Activated naive CD4-positive, alpha-beta T cell treated with anti-CD3 and anti-CD28 coated beads, Interleukin-2, amount 50 U/mL, for 72 hours (primary cell): ENCODE results near the gene RGMB. TPM values are rescaled to one million over a fixed set of nuclear protein-coding genes. Genes with fewer than 3 reads are reported as not detected.
A peak's percentile ranks its signal among the peaks of the same experiment; 100 is the strongest.

Experiments
- ATAC-seq, 2 donors: fragments of 150-1000 bp; cut with Tn5 transposase; 2 replicates each; pipeline ENCODE4 v1.10.0; 2021; ENCODE audit warnings: mild to moderate bottlenecking in 2 of 2, moderate library complexity in 2 of 2
- DNase-seq, 2 donors: peaks; one replicate each; pipeline ENCODE4 v3.0.0; 2021 to 2022; ENCODE audit warnings: low spot score in 2 of 2
- H3K27ac Mint-ChIP-seq, 2 donors: one replicate each; pipeline ENCODE4 v1.8.0; 2022; ENCODE audit warnings: mild to moderate bottlenecking in 2 of 2, mixed read lengths in 2 of 2
- H3K36me3 Mint-ChIP-seq, 2 donors: one replicate each; pipeline ENCODE4 v1.8.0; 2022; ENCODE audit warnings: mixed read lengths in 2 of 2
- H3K9me3 Mint-ChIP-seq, 2 donors: one replicate each; pipeline ENCODE4 v1.8.0; 2022; ENCODE audit warnings: mixed read lengths in 2 of 2
- total RNA-seq, 2 donors: library from RNA; stranded (reverse); gene quantifications; one replicate each; pipeline ENCODE4 v1.2.3, GENCODE V29; 2022

The RGMB gene
- total RNA-seq, 2 donors from 2014 or later, result 2.9 to 3.7 TPM

DNA sequence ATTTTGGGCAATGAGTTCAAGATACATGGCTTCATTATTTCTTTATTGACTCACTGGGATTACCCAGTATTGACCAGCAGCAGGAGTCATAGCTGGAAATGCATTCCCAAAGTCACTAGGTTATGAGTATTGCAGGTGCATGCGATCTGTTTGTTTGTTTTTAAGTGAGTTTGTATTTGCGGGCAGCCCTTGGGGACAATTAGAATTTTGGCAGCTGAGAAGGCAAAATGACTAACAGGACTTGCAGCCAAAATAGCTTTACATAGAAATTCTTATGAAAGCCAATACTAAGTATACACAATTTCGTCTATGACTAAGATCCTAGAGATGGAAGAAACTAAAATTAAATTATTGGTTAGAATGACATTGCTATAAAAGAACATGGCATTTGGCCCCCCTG is 18.1 kb upstream of the RGMB start:
- DNase-seq (no peak), ATAC-seq (no peak)
- H3K36me3 Mint-ChIP-seq, result no peaks in the 10 kb centered on the region
- no peak overlapping the region for H3K27ac Mint-ChIP-seq
- peaks cover 0 to 4% of the 10 kb centered on the region in 2 donors for H3K9me3 Mint-ChIP-seq

DNA sequence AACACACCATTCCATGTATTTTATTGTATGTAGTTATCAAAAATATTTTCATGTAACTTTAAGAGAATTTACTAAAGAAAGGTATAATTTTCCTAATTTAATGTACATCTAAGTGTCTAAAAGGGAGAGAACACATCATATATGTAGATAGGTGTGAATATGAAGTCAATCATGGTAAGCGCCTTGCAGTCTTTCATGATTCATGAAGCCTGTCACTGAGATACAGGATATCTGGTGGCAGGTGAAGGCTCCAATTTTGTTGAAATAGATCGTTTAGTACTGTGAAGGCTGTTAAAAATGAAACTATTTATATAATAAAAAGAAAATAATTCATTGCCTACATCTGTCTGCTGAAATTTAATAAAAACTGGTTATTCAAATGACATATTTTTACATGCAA is 15.5 kb upstream of the RGMB start:
- Mint-ChIP-seq H3K9me3 (peaks cover 0 to 4% of the 10 kb centered on the region in 2 donors), H3K27ac (no peak overlapping the region), H3K36me3 (no peaks in the 10 kb centered on the region)
- ATAC-seq (no peak), DNase-seq (no peak)

DNA sequence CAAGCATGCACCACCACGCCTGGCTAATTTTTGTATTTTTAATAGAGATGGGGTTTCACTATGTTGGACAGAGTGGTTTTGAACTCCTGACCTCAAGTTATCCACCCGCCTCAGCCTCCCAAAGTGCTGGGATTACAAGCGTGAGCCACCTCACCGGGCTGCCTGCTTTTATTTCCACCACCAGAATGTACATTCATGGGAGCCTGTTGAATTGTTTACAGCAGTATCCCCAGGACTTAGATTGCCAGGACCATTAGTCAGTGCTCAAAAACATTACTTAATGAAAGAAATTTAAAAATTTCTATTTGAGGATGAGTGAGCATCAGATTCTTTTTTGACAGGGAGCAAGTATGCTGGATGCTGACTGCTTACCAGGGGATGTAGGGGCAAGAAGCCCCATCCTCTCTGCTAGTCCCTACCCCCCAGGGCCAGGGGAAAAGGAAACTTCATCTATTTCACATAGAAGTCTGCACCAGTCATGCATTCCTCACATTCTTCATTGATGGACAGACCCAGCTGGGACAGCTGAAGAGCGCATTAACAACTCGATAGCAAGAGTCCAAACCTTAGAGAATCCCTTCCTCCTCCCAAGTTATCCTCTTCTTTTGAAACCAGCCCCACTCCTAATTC is 10.3 kb upstream of the RGMB start:
- no peaks in the 10 kb centered on the region for H3K36me3 Mint-ChIP-seq
- no peaks in the 10 kb centered on the region for H3K9me3 Mint-ChIP-seq
- H3K27ac Mint-ChIP-seq, result no peak overlapping the region
- no peak for DNase-seq
- ATAC-seq, result no peak

DNA sequence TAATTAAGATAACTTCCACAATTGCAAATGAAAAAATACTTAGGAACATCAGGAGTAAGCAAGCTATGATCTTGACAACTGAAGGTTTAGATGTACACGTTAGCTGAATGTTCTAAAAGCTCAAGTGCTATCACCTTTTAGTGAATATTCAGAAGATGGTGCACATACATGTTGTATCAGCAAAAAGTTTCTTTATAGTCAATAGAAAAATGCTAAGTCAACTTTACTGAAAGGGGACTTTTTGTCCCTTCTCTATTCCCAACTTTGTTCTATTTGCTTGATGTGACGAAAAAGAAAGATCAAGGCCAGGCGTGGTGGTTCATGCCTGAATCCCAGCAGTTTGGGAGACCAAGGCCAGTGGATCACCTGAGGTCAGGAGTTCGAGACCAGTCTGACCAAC is 7.6 kb upstream of the RGMB start:
- H3K27ac Mint-ChIP-seq, result no peak overlapping the region
- no peak for DNase-seq
- ATAC-seq, result no peak
- no peaks in the 10 kb centered on the region for H3K9me3 Mint-ChIP-seq
- H3K36me3 Mint-ChIP-seq, result no peaks in the 10 kb centered on the region

DNA sequence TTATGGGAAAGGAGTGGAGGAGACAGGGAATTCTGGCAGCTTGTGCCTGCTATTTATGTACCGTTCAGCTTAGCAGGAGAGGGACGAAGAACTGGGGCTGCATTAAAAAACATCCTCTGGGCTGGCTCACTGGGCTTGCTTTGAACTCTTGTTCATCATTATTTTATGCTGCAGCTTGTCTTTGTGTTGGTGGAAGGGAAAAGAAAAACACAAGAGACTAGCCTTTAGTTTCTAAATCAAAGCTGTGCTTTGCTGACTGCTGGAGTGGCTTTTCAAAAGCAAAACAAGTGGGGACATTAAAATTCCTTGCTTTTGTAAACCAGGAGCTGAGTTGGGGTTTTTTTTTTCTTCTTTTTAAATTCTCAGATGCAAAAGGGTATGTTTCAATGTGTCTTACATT is 5.9 kb upstream of the RGMB start:
- no peak for DNase-seq
- Mint-ChIP-seq H3K36me3 (no peaks in the 10 kb centered on the region), H3K27ac (no peak overlapping the region), H3K9me3 (no peaks in the 10 kb centered on the region)
- ATAC-seq, result no peak

DNA sequence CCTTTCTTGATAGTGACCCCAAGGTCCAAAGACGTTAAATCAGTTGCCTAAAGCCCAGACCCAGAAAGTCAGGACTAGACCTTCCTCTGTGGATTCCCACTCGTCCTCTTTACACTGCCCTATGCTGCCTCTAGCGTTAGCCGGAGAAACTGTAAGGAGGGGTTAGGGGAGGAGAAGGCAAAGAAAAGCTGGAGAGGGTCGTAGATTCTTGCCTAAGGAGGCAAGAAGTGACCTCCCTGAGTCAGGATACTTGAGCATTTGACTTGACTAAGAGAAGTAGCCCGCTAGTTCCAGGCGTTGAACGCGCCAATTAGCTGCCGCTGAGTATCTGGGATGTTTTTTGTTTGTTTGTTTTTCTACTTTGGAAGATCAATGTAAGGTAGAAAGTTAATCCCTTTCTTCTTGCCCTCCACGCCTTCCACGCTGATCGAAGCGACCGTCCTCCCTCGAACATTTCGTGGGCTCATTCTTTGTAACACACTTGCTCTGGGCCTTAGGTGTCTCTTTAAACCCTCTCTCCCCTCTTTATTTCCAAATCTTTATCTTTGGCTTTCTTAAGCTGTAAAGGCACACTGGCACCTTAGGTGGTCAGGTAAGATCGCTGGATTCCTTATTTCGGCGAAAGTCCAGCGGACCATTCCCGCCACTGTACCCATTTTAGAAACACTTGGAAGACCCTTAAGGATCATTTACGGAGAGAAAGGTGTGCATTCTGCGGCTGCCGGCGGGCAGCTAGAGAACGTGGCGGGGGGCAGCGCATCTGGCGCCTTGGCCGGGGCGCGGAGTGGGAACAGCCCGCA is 5.1 kb upstream of the RGMB start:
- no peaks in the 10 kb centered on the region for H3K36me3 Mint-ChIP-seq
- ATAC-seq (peak; percentile 46 to 57), DNase-seq (peak in 1 of 2 donors; percentile 57)
- no peak overlapping the region for H3K27ac Mint-ChIP-seq
- H3K9me3 Mint-ChIP-seq, result no peaks in the 10 kb centered on the region

DNA sequence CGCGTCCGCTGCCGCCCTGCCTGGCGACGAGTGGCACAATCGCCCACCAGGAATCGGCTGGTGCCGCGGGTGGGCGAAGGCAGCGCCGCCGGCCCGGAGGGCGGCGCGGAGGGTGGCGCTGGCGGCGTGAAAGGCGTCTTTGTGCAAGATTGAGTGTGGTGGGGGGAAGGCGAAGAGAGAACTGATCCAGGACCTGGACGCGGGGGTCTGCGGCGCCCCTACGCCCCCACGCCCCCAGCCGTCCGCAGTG is 4.6 kb upstream of the RGMB start:
- ATAC-seq (no peak), DNase-seq (peak in 1 of 2 donors; percentile 5)
- no peak overlapping the region for H3K27ac Mint-ChIP-seq
- H3K36me3 Mint-ChIP-seq, result no peaks in the 10 kb centered on the region
- H3K9me3 Mint-ChIP-seq, result no peaks in the 10 kb centered on the region

DNA sequence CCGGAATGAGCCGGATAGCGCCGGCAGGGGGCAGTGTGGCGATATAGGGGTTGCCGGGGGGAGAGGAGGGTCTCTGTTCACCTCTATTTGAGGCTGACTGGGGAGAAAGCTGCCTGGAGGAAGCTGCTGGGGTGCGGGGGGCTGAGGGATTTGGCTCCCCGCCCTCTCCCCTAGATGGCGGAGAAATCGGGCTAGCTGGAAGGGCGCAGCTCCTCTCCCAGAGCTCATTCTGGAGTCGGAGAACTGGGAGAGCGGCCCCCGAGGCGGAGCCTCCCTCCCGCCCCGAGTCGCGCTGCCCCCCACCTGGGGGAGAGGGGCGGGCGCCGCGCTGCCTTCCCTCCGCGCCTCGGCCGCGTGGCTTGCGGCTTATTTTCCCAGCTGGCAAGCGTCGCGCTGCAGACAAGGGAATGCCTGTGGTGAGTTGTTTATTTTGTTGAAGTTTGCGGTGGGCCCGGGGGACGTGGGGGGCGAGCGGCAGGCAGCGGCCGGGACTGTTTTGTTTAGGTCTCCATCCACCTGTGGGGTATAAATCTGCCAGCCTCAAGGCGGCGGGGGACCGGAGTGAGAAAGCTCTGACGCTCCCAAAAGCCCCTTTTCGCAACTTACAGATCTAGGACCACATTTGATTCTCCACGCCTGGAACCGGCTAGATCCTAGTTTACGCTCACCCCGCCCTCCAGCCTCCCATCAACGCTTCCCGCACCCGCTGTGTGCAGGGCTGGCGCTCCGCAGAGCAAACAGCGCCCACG is 4.1 kb upstream of the RGMB start:
- H3K27ac Mint-ChIP-seq, result no peak overlapping the region
- H3K36me3 Mint-ChIP-seq, result peaks cover 0 to 2% of the 10 kb centered on the region in 2 donors
- ATAC-seq (no peak), DNase-seq (peak in 1 of 2 donors; percentile 64)
- no peaks in the 10 kb centered on the region for H3K9me3 Mint-ChIP-seq

DNA sequence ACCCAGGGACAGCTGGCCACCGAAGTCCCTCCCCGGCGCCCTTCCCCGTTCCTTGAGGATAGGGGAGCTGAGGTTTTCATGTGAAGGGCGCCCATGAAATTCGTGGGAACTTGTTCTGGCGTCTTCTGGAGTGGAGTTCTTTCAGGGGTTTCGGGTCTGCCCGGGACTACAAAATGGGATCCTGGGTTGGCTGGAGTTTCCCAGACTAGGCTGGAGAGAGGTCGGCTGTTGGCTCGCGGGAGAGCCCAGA is 3.6 kb upstream of the RGMB start:
- H3K27ac Mint-ChIP-seq, result no peak overlapping the region
- ATAC-seq (no peak), DNase-seq (peak in 1 of 2 donors; percentile 21)
- no peaks in the 10 kb centered on the region for H3K9me3 Mint-ChIP-seq
- H3K36me3 Mint-ChIP-seq, result peaks cover 0 to 7% of the 10 kb centered on the region in 2 donors

DNA sequence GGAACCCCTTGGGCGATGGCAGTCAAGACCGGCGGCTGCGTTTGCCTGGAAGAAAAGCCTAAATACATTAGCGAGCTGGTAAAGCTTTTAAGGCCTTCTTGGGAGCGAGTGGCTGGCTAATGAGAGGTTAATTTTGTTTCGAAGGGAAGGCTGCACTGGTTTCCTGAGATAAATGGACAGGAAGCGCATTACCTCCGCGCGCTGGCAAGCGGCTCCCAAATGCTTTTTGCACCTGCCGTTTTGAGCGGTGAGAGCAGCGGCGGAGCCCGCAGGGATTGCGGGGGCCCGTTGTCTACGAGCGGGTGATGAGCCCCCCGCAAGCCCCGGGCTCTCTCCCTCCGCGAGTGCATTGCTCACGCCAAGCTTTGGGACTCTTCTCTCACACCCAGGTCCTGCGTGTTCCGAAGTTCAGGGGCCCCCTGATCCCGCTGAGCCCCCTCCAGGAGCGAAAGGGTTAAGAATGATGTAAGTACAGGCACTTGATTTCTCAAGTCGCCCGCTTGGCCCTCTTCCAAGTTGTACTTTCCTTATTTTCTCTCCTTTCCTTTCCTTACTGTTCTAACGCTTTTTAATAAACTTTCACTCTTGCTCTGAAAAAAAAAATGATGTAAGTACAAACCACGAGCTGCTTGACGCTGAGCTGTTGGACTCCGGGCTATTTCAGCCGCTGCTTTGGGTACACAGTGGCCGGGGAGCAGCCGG is 3.1 kb upstream of the RGMB start:
- peaks cover 0 to 11% of the 10 kb centered on the region in 2 donors for H3K36me3 Mint-ChIP-seq
- DNase-seq, result peak in 1 of 2 donors; percentile 22
- no peak for ATAC-seq
- H3K27ac Mint-ChIP-seq, result peak overlapping the region in 1 of 2 donors; percentile 69
- no peaks in the 10 kb centered on the region for H3K9me3 Mint-ChIP-seq

DNA sequence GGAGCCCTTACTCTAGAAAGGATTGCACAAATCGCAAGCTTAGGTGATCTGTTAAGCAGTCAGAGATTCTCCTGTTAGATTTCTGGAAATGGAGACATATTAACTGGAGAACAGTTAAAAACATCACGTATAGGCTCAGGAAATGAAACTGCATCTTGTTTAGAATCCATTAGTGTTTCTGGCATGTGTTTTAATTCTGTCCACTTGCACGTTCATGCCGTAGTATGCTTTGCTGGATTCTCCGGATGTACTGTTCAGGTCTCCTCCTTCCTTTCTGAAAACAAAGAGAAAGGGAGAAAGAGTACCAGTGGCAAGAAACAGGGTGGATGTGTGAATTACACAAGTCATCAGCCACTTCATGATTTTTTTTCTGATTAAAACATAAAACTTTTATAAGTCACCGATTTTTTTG is 2.5 kb upstream of the RGMB start:
- DNase-seq (no peak), ATAC-seq (no peak)
- Mint-ChIP-seq H3K27ac (peak overlapping the region in 1 of 2 donors; percentile 69), H3K36me3 (peaks cover 0 to 11% of the 10 kb centered on the region in 2 donors), H3K9me3 (no peaks in the 10 kb centered on the region)

DNA sequence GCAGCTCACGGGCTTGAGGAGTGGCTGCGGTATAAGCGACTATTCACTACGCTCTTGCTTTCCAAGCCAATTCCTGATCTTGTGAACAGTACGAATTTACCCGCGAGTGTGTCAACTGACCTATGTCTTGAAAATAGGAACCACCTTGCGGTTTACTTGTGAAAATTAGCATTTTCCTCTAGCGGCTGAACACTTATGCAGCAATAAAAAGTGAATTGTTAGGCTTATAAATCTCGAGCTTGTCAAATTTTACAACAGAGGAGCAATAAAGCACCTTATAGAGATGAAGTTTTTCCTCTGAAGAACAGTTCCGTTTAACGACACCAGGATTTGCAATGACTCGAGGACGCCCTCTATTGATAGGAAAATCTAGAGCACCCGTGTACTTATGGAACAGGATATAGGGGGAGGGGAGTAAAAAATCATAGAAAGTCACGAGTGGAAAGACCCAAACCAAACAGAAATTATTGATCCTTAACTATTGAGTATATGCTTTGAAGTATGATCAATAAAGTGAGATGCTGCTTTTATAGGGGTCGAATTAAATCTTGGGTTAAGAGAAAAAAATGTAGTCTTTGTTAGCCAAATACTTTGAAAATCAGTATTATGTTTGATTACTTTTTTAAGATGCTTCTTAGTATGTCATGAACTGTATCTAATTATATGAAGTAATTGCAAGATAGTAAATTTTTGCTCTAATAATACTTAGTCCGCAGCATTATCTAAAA is 1.9 kb upstream of the RGMB start:
- peak overlapping the region; percentile 38 to 56 for H3K27ac Mint-ChIP-seq
- H3K36me3 Mint-ChIP-seq, result peaks cover 0 to 11% of the 10 kb centered on the region in 2 donors
- ATAC-seq (no peak), DNase-seq (peak in 1 of 2 donors; percentile 70)
- no peaks in the 10 kb centered on the region for H3K9me3 Mint-ChIP-seq

DNA sequence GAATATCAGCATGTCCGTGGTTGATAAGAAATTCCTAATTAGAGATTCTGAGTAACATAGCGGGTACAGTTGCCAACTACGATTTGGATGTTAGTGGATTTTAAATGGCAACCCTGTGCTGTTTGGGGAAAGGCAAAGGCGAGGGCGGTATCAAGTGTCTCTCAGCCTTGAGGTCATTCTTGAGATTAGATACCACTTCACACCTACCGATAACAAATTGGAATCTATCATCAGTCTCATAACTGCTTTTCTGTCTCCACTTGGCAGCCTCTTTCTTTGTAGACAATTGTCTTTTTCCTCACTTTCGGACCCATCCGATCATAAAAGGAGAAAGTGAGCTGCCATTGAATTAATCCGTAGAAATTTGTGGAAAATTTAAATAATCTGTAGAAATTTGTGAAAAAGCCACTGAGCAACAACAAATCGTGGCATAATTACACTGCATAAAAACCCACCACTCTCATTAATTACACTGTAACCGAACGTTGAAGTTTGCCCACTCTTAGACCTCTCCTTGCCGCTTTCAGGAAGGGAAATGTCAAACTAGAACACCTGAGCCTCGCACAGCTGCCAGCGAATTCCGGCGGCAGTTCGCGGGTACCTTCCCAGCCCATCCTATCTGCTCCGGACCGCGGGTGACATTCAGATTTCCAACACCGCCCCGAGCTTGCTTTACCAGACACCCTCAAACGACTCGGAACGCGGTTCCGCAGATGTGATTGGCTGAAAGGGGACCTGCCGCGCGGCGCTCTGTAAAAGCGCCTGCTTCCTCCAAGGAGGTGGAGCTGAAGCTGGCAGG is 849 bp upstream of the RGMB start:
- peak overlapping the region; percentile 61 to 81 for H3K27ac Mint-ChIP-seq

DNA sequence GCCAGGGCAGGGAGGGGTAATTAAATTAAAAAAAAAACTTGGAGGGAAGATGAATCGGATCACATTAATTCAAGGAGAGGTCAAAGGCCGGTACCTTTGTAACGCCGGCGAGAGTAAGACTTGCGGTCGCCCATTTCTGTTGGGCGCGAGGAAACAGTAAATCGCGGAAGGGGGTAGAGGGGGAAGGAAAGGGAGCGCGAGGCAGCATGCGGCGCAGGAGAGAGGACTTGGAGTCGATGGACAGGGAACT is 324 bp upstream of the RGMB start:
- Mint-ChIP-seq H3K27ac (peak overlapping the region; percentile 61 to 81), H3K36me3 (peaks cover 0 to 11% of the 10 kb centered on the region in 2 donors), H3K9me3 (no peaks in the 10 kb centered on the region)
- DNase-seq (no peak), ATAC-seq (no peak)

More for the DNA sequence above, 849 bp upstream of the RGMB start:
- Mint-ChIP-seq H3K9me3 (no peaks in the 10 kb centered on the region), H3K36me3 (peaks cover 0 to 11% of the 10 kb centered on the region in 2 donors)
- peak; percentile 15 to 46 for ATAC-seq
- DNase-seq, result peak in 1 of 2 donors; percentile 39

DNA sequence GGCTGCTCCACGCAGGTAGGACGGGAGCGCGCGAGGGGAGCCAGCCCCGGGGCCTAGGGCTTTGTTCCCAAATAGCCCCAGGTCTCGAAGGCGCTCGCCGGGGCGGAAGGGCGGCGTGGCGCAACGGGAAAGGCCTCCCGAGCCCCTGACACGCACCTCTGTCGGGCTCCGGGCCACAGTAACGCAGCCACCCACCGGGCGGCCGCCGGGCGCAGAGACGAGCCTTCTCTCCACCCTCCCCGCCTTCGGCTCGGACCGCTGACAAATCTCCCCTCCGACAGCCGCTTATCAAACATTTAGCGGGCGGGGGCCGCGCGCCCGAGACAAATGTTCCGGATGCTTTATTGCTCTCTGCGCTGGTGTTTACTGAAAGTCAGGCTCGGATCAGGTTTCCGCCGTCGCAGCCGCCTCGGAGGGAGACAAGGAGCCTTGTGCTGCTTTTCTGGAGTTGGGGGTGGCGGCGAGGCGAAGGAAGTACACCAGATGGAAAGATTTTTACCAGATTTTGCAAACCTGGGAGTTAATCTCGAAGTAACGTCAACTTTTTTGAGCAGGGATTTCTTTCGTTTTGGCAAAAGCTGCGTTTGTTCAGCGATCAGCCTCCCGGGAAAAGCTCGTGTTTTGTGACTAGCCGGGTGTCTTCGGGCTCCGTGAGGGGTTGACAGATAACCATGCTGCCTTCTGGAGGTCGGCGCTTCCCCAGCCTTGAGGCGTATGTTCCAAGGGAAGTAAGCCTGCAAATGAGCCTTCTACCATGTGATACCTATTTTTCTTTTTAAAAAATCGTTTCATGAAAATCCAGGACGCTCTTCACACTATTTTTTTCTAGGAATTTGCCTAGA is 950 bp downstream of the RGMB start:
- no peaks in the 10 kb centered on the region for H3K9me3 Mint-ChIP-seq
- ATAC-seq (peak; percentile 31 to 36), DNase-seq (peak; percentile 62 to 71)
- H3K36me3 Mint-ChIP-seq, result peaks cover 0 to 11% of the 10 kb centered on the region in 2 donors
- H3K27ac Mint-ChIP-seq, result peak overlapping the region; percentile 66 to 84
